ENCODE measurements around the gene ASF1B.

Gene ASF1B

GRCh38 chr19:14156971-14157717, 20.8 kb upstream of the ASF1B start:
- Histone ChIP-seq H3K27me3 (no peaks in the 10 kb centered on the region), H3K27ac (no peak overlapping the region), H3K9me3 (no peaks in the 10 kb centered on the region), H3K36me3 (peaks cover 27% of the 10 kb centered on the region), H3K4me1 (ENCODE audit: control insufficient read depth in 1 of 2, insufficient read depth in 1 of 2, low read depth in 1 of 2, low read length in 1 of 2) (no peaks in the 10 kb centered on the region), H3K4me3 (ENCODE audit: low read depth in 1 of 2, low read length in 1 of 2) (no peak overlapping the region)
- TF ChIP-seq, protein P1, sequence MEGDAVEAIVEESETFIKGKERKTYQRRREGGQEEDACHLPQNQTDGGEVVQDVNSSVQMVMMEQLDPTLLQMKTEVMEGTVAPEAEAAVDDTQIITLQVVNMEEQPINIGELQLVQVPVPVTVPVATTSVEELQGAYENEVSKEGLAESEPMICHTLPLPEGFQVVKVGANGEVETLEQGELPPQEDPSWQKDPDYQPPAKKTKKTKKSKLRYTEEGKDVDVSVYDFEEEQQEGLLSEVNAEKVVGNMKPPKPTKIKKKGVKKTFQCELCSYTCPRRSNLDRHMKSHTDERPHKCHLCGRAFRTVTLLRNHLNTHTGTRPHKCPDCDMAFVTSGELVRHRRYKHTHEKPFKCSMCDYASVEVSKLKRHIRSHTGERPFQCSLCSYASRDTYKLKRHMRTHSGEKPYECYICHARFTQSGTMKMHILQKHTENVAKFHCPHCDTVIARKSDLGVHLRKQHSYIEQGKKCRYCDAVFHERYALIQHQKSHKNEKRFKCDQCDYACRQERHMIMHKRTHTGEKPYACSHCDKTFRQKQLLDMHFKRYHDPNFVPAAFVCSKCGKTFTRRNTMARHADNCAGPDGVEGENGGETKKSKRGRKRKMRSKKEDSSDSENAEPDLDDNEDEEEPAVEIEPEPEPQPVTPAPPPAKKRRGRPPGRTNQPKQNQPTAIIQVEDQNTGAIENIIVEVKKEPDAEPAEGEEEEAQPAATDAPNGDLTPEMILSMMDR (IDR thresholded peaks at IDR 0.05), result no peak

DNA sequence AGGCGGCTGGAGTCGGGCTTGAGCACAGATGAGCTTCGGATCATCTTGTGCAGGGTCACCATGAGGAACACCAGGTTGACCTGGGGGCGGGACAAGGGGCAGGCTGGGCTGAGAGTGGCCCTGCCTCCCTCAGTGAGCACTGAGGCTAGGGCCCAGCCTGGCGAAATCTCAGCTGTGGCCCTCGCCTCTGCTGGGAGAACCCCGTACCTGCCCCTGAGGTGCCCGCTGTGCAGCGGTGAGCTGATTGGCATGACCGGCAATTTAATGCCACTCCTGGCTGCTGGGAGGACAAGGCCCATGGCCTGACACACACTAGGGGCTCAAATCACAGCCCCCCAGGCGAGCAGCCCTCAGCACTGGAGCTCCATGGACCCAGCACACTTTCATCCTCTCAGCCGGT, 19.7 kb upstream of the ASF1B start:
- no peak overlapping the region for H3K27ac ChIP-seq
- no peak overlapping the region for H3K4me3 ChIP-seq (ENCODE audit: low read depth in 1 of 2, low read length in 1 of 2)
- no peaks in the 10 kb centered on the region for H3K27me3 ChIP-seq
- H3K9me3 ChIP-seq, result no peaks in the 10 kb centered on the region
- H3K4me1 ChIP-seq (ENCODE audit: control insufficient read depth in 1 of 2, insufficient read depth in 1 of 2, low read depth in 1 of 2, low read length in 1 of 2), result no peaks in the 10 kb centered on the region
- TF ChIP-seq, protein P1 (IDR thresholded peaks at IDR 0.05), result no peak
- H3K36me3 ChIP-seq, result peaks cover 27% of the 10 kb centered on the region

- TF ChIP-seq, protein P1 (IDR thresholded peaks at IDR 0.05), result no peak
- Histone ChIP-seq H3K4me3 (ENCODE audit: low read depth in 1 of 2, low read length in 1 of 2) (no peak overlapping the region), H3K4me1 (ENCODE audit: control insufficient read depth in 1 of 2, insufficient read depth in 1 of 2, low read depth in 1 of 2, low read length in 1 of 2) (no peaks in the 10 kb centered on the region), H3K27me3 (no peaks in the 10 kb centered on the region), H3K27ac (no peak overlapping the region), H3K9me3 (no peaks in the 10 kb centered on the region), H3K36me3 (peaks cover 27% of the 10 kb centered on the region)
Measured at GRCh38 chr19:14155371-14155770, 19.0 kb upstream of the ASF1B start.

DNA sequence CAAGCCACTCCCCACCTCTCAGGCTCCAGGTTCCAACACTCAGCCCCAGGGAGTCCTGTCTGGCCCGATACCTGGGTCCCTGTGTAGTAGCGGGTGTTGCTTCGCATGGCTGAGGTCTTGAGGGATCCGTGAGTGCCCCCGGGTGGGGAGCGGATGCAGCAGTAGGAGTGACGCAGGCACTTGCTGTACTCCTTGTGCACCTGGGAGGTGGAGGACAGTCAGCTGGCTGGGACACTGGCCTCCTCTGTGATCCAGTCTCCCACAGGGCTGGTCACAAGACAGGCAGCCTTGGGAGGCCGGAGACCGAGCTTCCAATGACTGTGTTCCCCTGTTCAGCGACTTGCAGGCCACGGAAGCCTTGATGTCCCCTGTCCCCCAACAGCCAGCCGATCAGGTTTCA, 16.3 kb upstream of the ASF1B start:
- TF ChIP-seq, protein P1 (IDR thresholded peaks at IDR 0.05), result no peak
- Histone ChIP-seq H3K27ac (no peak overlapping the region), H3K4me1 (ENCODE audit: control insufficient read depth in 1 of 2, insufficient read depth in 1 of 2, low read depth in 1 of 2, low read length in 1 of 2) (peaks cover 16 to 23% of the 10 kb centered on the region in 2 experiments), H3K27me3 (no peaks in the 10 kb centered on the region), H3K4me3 (ENCODE audit: low read depth in 1 of 2, low read length in 1 of 2) (no peak overlapping the region), H3K36me3 (peaks cover 25% of the 10 kb centered on the region), H3K9me3 (no peaks in the 10 kb centered on the region)

DNA sequence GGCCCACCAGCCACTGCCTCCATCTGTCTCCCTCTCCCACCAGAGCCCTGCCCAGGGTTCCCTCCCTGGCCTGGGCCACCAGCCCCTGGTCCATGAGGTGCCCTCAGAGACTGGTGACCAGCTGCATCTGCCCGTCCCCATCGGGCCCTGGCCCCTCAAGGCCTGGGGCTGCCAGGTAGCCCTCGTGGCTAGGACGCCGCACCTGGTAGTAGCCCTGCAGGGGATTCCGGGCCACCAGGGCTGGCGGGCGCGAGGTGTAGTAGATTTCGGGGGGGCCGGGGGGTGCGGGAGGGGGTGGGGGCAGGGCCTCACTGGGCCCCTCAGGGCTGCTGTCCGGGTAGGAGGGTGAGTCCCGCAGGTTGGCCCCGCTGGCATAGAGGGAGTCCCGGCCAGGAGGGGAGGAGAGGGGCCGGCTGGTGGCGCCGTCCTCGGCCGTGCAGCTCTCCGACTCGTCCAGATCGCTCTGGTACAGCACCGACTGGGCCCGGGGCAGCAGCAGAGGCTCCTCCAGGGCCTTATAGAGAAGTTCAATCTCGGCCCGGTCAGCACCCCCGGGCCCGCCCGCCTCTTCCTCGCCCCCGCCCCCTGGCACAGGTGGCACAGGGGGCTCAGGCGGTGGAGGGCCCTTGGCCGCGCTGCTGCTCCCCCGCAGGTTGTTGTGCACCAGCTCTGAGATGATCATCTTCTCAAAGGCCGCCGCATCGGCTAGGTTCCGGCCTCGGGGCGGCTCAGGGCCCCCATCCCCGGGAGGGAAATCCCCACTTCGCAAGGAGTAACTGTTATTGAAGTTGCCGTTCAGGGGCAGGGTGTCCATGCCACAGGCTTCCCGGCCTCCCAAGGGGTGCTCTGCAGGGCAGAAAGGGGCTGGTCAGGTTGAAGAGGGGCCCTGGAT, 14.6 kb upstream of the ASF1B start:
- peaks cover 16 to 23% of the 10 kb centered on the region in 2 experiments for H3K4me1 ChIP-seq (ENCODE audit: control insufficient read depth in 1 of 2, insufficient read depth in 1 of 2, low read depth in 1 of 2, low read length in 1 of 2)
- H3K9me3 ChIP-seq, result no peaks in the 10 kb centered on the region
- H3K36me3 ChIP-seq, result peaks cover 10% of the 10 kb centered on the region
- H3K27ac ChIP-seq, result no peak overlapping the region
- H3K27me3 ChIP-seq, result no peaks in the 10 kb centered on the region
- H3K4me3 ChIP-seq (ENCODE audit: low read depth in 1 of 2, low read length in 1 of 2), result no peak overlapping the region
- TF ChIP-seq, protein P1 (IDR thresholded peaks at IDR 0.05), result no peak
